OCI-LY3 (cell line): ENCODE measurements around the gene GPR132.

Experiments used
- CTCF ChIP-seq: fragments of 200-600, 300-600 bp; sonication (generic); IDR thresholded peaks from 2 replicates; pipeline ENCODE4 v1.5.1; 2014; ENCODE audit warnings: antibody characterized with exemption, low read length, low read depth
- EZH2phosphoT487 ChIP-seq: fragments of 200-600 bp; shearing (Covaris generic); IDR thresholded peaks from 2 replicates; pipeline ENCODE4 v1.6.1; 2018; ENCODE audit warnings: antibody characterized with exemption, mixed run types, low read depth

DNA sequence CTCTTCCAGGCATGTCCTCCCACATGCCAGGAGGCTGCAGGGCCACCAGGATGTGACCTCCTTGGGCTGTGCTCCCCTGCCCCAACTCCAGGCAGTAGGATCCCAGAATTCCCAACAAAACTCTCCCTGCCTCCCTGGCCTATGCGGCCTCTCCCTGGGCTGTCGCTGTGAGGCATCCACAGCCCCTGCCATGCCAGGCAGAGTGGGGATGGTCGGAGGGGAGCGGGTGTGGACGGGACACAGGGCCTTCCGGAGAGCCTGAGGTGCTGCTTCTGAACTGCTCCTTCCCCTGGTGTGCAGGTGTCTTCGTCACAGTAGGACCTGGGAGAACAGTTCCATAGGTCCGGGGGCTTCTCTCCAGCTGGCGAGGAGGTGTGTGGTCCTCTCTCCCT is 18.3 kb downstream of the GPR132 start:
- TF ChIP-seq CTCF (no peak), EZH2phosphoT487 (no peak)
